Measurements from ENCODE around the gene EHF. TPM values are rescaled to one million over a fixed set of nuclear protein-coding genes. Genes with fewer than 3 reads are reported as not detected.

The EHF gene
- total RNA-seq, 1 experiment from 2014 or later, result 0.51 TPM

DNA sequence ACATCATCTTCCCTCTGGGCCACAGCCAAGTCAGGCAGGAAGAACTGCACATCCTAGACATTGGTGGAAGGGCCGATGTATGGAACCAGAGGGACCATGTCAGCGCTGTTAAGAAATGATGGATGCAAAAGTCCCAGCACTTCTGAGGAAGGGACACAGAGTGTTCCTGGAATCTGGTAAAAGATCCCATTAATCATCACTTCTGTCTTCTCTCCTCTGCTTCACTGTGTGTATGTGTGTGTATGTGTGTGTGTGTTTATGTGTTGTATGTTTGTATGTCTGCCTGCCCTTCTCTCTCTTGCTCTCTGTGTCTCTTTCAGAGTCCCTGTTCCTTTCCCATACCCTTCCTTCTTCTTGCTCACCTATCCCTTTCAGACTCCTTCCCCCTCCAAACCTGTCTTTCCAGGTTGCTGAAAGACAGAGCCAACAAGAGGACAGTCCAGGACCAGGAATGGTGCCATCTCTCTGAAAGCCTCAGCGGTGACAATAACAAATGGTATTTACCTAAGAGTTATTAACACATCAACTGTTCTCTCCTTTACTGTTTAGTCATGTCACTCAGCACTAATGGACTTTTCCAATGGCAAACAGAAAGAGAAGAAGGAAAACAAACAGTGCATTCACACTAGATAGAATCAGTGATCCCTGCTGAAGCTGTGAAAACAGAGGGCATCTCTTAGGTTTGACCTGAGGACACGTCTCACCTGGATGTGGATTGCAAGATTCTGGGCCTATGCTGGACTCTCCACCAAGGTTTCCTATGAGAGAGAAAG, 47.1 kb downstream of the EHF start:
- Histone ChIP-seq H3K27ac (ENCODE audit: low read length) (no peak overlapping the region), H3K36me3 (ENCODE audit: control insufficient read depth, insufficient read depth, low read length) (no peaks in the 10 kb centered on the region), H3K9me3 (ENCODE audit: control insufficient read depth, insufficient read depth, low read depth, low read length) (no peaks in the 10 kb centered on the region), H3K4me1 (ENCODE audit: control insufficient read depth, insufficient read depth, low read length) (no peaks in the 10 kb centered on the region), H3K4me3 (ENCODE audit: low read depth in 2 of 2, low read length in 2 of 2) (no peak overlapping the region), H3K27me3 (ENCODE audit: control insufficient read depth, insufficient read depth, low read length) (no peaks in the 10 kb centered on the region)
- TF ChIP-seq SIN3A (IDR thresholded peaks at IDR 0.05; ENCODE audit: borderline replicate concordance, insufficient read depth, low read depth, low read length), result no peak
- TF ChIP-seq, protein P1, sequence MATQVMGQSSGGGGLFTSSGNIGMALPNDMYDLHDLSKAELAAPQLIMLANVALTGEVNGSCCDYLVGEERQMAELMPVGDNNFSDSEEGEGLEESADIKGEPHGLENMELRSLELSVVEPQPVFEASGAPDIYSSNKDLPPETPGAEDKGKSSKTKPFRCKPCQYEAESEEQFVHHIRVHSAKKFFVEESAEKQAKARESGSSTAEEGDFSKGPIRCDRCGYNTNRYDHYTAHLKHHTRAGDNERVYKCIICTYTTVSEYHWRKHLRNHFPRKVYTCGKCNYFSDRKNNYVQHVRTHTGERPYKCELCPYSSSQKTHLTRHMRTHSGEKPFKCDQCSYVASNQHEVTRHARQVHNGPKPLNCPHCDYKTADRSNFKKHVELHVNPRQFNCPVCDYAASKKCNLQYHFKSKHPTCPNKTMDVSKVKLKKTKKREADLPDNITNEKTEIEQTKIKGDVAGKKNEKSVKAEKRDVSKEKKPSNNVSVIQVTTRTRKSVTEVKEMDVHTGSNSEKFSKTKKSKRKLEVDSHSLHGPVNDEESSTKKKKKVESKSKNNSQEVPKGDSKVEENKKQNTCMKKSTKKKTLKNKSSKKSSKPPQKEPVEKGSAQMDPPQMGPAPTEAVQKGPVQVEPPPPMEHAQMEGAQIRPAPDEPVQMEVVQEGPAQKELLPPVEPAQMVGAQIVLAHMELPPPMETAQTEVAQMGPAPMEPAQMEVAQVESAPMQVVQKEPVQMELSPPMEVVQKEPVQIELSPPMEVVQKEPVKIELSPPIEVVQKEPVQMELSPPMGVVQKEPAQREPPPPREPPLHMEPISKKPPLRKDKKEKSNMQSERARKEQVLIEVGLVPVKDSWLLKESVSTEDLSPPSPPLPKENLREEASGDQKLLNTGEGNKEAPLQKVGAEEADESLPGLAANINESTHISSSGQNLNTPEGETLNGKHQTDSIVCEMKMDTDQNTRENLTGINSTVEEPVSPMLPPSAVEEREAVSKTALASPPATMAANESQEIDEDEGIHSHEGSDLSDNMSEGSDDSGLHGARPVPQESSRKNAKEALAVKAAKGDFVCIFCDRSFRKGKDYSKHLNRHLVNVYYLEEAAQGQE (IDR thresholded peaks at IDR 0.05; ENCODE audit: insufficient read depth in 1 of 2, low read depth in 2 of 2, low read length in 1 of 2), result no peak
- no peak for TF ChIP-seq TCF7L2 (IDR thresholded peaks at IDR 0.05; ENCODE audit: low read depth, low read length)
- no peak for TF ChIP-seq POLR2AphosphoS5 (IDR thresholded peaks at IDR 0.05; ENCODE audit: low read depth, low read length)
- TF ChIP-seq, protein P2, sequence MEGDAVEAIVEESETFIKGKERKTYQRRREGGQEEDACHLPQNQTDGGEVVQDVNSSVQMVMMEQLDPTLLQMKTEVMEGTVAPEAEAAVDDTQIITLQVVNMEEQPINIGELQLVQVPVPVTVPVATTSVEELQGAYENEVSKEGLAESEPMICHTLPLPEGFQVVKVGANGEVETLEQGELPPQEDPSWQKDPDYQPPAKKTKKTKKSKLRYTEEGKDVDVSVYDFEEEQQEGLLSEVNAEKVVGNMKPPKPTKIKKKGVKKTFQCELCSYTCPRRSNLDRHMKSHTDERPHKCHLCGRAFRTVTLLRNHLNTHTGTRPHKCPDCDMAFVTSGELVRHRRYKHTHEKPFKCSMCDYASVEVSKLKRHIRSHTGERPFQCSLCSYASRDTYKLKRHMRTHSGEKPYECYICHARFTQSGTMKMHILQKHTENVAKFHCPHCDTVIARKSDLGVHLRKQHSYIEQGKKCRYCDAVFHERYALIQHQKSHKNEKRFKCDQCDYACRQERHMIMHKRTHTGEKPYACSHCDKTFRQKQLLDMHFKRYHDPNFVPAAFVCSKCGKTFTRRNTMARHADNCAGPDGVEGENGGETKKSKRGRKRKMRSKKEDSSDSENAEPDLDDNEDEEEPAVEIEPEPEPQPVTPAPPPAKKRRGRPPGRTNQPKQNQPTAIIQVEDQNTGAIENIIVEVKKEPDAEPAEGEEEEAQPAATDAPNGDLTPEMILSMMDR (IDR thresholded peaks at IDR 0.05), result no peak
- in situ Hi-C loops (cut with HindIII; ENCODE audit: low pct_unique_long_range_greater_than_20kb, low sequenced_read_pairs) (no loop called here), intact Hi-C loops (cut with micrococcal nuclease; ENCODE audit: unreplicated experiment) (no loop called here)
- no TSS peak for BruUV-seq (replicated peaks)
- ATAC-seq (peak; percentile 42; the same call in 1 of the 2 replicates), DNase-seq (ENCODE audit: low read depth, low spot score) (no peak)
- ChIA-PET POLR2A (no interaction called here), CTCF (no interaction called here)

DNA sequence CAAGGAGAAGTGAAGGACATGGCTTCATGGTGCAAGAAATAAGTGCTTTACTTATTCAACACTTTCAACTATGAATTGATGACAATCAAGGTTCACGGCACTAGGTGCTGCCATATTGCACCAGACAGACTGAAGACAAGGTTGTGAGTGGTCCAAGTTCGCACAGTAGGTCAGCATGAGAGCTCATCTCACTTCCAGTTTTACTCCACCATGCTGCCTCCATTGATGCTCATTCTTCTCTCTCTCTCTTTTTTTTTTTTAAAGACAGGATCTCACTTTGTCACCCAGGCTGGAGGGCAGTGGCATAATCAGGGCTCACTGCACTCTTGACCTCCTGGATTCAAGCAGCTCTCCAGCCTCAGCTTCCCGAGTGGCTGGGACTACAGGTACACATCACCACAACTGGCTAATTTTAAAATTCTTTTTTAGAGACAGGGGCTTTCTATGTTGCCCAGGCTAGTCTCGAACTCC, 47.7 kb downstream of the EHF start:
- no TSS peak for BruUV-seq (replicated peaks)
- in situ Hi-C loops (cut with HindIII; ENCODE audit: low pct_unique_long_range_greater_than_20kb, low sequenced_read_pairs) (no loop called here), intact Hi-C loops (cut with micrococcal nuclease; ENCODE audit: unreplicated experiment) (no loop called here)
- no peaks in the 10 kb centered on the region for H3K9me3 ChIP-seq (ENCODE audit: control insufficient read depth, insufficient read depth, low read depth, low read length)
- no peak overlapping the region for H3K4me3 ChIP-seq (ENCODE audit: low read depth in 2 of 2, low read length in 2 of 2)
- H3K27ac ChIP-seq (ENCODE audit: low read length), result no peak overlapping the region
- ChIA-PET POLR2A (no interaction called here), CTCF (no interaction called here)
- DNase-seq (ENCODE audit: low read depth, low spot score) (no peak), ATAC-seq (no peak)
- no peaks in the 10 kb centered on the region for H3K36me3 ChIP-seq (ENCODE audit: control insufficient read depth, insufficient read depth, low read length)
- H3K27me3 ChIP-seq (ENCODE audit: control insufficient read depth, insufficient read depth, low read length), result no peaks in the 10 kb centered on the region
- TF ChIP-seq TCF7L2 (IDR thresholded peaks at IDR 0.05; ENCODE audit: low read depth, low read length) (no peak), SIN3A (IDR thresholded peaks at IDR 0.05; ENCODE audit: borderline replicate concordance, insufficient read depth, low read depth, low read length) (no peak), POLR2AphosphoS5 (IDR thresholded peaks at IDR 0.05; ENCODE audit: low read depth, low read length) (no peak)
- TF ChIP-seq, protein P2 (IDR thresholded peaks at IDR 0.05), result no peak
- TF ChIP-seq, protein P1 (IDR thresholded peaks at IDR 0.05; ENCODE audit: insufficient read depth in 1 of 2, low read depth in 2 of 2, low read length in 1 of 2), result no peak
- no peaks in the 10 kb centered on the region for H3K4me1 ChIP-seq (ENCODE audit: control insufficient read depth, insufficient read depth, low read length)
